GM19397 (cell line): ENCODE measurements around the gene KLHL26.

ENCODE experiments used
- ATAC-seq: cut with Tn5 transposase; IDR thresholded peaks from one replicate; pipeline ENCODE4 v1.9.1; 2021; ENCODE audit warnings: mild to moderate bottlenecking, moderate library complexity; ENCODE audit not compliant: unreplicated experiment

The KLHL26 gene

DNA sequence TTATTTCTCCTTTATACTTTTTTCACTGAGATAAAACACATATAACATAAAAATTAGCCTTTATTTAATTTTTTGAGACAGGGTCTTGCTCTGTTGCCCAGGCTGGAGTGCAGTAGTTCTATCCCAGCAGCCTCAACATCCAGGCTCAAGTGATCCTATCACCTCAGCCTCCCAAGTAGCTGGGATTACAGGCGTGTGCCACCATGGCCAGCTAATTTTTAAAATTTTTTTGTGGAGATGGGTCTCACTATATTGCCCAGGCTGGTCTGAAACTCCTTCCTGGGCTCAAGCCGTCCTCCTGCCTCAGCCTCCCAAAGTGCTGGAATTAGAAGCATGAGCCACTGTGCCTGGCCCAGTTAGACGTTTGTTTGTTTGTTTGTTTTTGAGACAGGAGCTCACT is 75.1 kb downstream of the KLHL26 start:
- ATAC-seq, result no peak

GRCh38 chr19:18712981-18713380 is 76.2 kb downstream of the KLHL26 start:
- ATAC-seq, result no peak

DNA sequence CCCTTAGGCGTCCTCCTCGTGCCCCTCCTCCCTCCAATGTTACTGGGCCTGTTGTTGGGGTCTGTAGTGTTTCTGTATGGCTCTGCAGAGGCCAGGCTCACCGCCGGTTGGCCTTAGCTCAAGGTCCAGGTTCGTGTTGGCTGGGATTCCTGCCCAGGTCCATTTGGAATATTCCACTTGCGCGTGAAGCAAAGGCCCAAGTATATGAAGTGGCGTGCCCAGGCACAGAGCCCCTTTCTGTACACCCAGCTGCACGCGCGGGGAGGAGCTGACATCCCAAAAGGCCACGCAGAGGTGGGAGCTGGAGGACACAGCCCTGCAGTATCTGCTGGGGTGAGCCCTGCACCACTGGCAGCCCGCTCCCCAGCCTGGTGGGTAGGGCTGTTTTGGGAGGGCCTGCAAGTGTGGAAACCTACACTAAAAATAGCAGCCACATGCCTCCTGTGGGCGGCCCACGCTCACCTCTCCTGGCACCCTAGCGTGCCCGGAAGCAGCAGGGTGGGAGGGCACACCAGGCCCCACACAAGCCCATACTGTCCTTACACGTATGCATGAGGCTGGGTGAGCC is 76.8 kb downstream of the KLHL26 start:
- no peak for ATAC-seq

DNA sequence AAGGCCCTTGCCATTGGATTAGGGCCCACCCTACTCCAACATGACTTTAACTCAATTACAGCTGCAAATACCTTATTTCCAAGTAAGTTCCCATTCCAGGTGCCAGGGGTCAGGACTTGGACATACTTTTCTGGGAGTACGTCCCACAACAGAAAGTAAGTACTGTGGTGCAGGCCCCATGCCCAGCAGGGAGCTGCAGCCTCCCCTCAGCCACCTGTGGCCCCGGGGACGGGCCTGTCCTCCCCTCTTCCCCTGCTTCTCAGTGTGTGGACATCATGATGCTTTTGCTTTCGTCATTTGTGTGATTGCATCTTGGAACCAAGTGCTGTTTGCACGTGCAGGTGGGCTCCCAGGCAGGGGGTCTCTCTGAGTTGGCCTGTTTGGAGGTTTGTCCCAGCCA is 78.6 kb downstream of the KLHL26 start:
- no peak for ATAC-seq

- ATAC-seq, result no peak
Observed at GRCh38 chr19:18716857-18717256, 80.0 kb downstream of the KLHL26 start.

GRCh38 chr19:18717601-18718000 is 80.8 kb downstream of the KLHL26 start:
- no peak for ATAC-seq

DNA sequence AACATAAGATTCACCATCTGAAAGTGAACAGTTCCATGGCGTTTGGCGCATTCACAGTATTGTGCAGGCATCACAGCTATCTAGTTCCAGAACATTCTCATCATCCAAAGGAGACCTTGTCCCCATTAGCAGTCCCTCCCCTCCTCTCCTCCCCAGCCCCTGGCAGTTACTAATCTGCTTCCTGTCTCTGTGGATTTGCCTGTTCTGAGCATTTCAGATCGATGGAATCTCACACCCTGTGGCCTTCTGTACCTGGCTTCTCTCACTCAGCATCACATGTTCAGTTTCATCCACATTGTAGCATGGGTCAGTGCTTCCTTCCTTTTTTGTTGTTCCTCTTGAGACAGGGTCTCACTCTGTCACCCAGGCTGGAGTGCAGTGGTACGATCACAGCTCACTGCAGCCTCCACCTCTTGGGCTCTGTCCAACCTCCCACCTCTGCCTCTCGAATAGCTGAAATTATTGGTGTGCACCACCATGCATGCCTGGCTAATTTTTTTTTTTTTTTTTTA is 81.2 kb downstream of the KLHL26 start:
- no peak for ATAC-seq

GRCh38 chr19:18718846-18719458 is 82.1 kb downstream of the KLHL26 start:
- no peak for ATAC-seq

- ATAC-seq, result no peak
Observed at GRCh38 chr19:18719541-18719940, 82.7 kb downstream of the KLHL26 start.
